B cell (primary cell): ENCODE measurements around the gene DOC2B. TPM values are rescaled to one million over a fixed set of nuclear protein-coding genes. Genes with fewer than 3 reads are reported as not detected.

Source experiments
- ATAC-seq: fragments of 200-7000 bp; cut with Tn5 transposase; one replicate; pipeline ENCODE4 v1.10.0; 2021; ENCODE audit warnings: low read depth, mild to moderate bottlenecking, moderate number of reproducible peaks, moderate library complexity
- CTCF ChIA-PET: fragments of 350-600 bp; sonication (Branson Sonifier 250); formaldehyde crosslinking; loops from one replicate; lab custom pipeline; 2021; ENCODE audit warnings: antibody characterized with exemption, inconsistent platforms; lab: Charles Lee
- POLR2A ChIA-PET: fragments of 350-600 bp; sonication (Branson Sonifier 250); formaldehyde crosslinking; loops from one replicate; lab custom pipeline; 2021; ENCODE audit warnings: antibody characterized with exemption; lab: Charles Lee
- DNase-seq: peaks from one replicate; pipeline ENCODE4 v3.0.0; 2013
- H2AFZ ChIP-seq: 2 replicates; pipeline ENCODE4 v1.6.1; 2012; ENCODE audit warnings: mild to moderate bottlenecking, low read depth, low read length; ENCODE audit not compliant: insufficient read depth, poor library complexity, severe bottlenecking
- H3K27ac ChIP-seq, 2 donors: 1 replicate in 1 of 2; 2 replicates in 1 of 2; pipeline ENCODE4 v1.5.1; 2012 to 2013; ENCODE audit warnings: low read length in 2 of 2, mild to moderate bottlenecking in 2 of 2, moderate library complexity in 1 of 2
- H3K27me3 ChIP-seq, 4 experiments: fragments of 200-600 bp in 1 of 4; sonication (generic) in 1 of 4; replicated peaks in 1 of 4; 1 replicate in 2 of 4; 2 replicates in 2 of 4; pipeline versions ENCODE4 v1.6.1 to v1.7.0; 2013 to 2016; ENCODE audit warnings: low read length in 3 of 4, mild to moderate bottlenecking in 2 of 4, mixed read lengths in 1 of 4, moderate library complexity in 1 of 4; ENCODE audit not compliant: insufficient read depth in 4 of 4, control insufficient read depth in 3 of 4; ENCODE audit errors: control extremely low read depth in 1 of 4
- H3K36me3 ChIP-seq, 2 experiments: replicated peaks in 1 of 2; 1 replicate in 1 of 2; 2 replicates in 1 of 2; pipeline versions ENCODE4 v1.6.1 to v1.7.1; 2013; ENCODE audit warnings: low read length in 1 of 2; ENCODE audit not compliant: insufficient read depth in 2 of 2, control insufficient read depth in 1 of 2; ENCODE audit errors: control extremely low read depth in 1 of 2, extremely low read depth in 1 of 2
- H3K4me1 ChIP-seq, 2 donors: fragments of 200-600 bp in 1 of 2; sonication (generic) in 1 of 2; 1 replicate in 1 of 2; 2 replicates in 1 of 2; pipeline versions ENCODE4 v1.5.1 to v1.6.1; 2013 to 2017; ENCODE audit warnings: low read length in 2 of 2; ENCODE audit not compliant: control insufficient read depth in 2 of 2, insufficient read depth in 2 of 2
- H3K4me2 ChIP-seq: replicated peaks from 2 replicates; pipeline ENCODE3; 2012; ENCODE audit warnings: mild to moderate bottlenecking, low read depth, low read length; ENCODE audit not compliant: poor library complexity, severe bottlenecking
- H3K4me3 ChIP-seq, 5 experiments: fragments of 200-600 bp in 1 of 5; sonication (generic) in 1 of 5; 1 replicate in 3 of 5; 2 replicates in 2 of 5; pipeline versions ENCODE4 v1.5.1 to v1.7.0; 2011 to 2016; ENCODE audit warnings: low read length in 4 of 5, mild to moderate bottlenecking in 4 of 5, low read depth in 2 of 5, control low read depth in 1 of 5, moderate library complexity in 1 of 5; ENCODE audit not compliant: insufficient read depth in 1 of 5; ENCODE audit errors: control extremely low read depth in 1 of 5, extremely low read depth in 1 of 5
- H3K79me2 ChIP-seq: fragments of 200-600 bp; sonication (generic); one replicate; pipeline ENCODE4 v1.6.0; 2016; ENCODE audit warnings: low read length; ENCODE audit not compliant: control insufficient read depth, insufficient read depth
- H3K9ac ChIP-seq: fragments of 200-600 bp; sonication (generic); 2 replicates; pipeline ENCODE4 v1.6.1; 2017; ENCODE audit warnings: mild to moderate bottlenecking, low read length, moderate library complexity
- H3K9me3 ChIP-seq, 3 donors: one replicate each; pipeline versions ENCODE4 v1.6.1 to v1.7.1; 2013; ENCODE audit warnings: low read length in 2 of 3; ENCODE audit not compliant: control insufficient read depth in 2 of 3, insufficient read depth in 1 of 3; ENCODE audit errors: control extremely low read depth in 1 of 3
- H4K20me1 ChIP-seq: 2 replicates; pipeline ENCODE4 v1.6.0; 2012; ENCODE audit warnings: mild to moderate bottlenecking, low read length; ENCODE audit not compliant: insufficient read depth, control insufficient read depth, poor library complexity, severe bottlenecking
- H3K27ac Mint-ChIP-seq: one replicate; pipeline ENCODE4 v1.8.0; 2021; ENCODE audit warnings: mixed read lengths
- H3K27me3 Mint-ChIP-seq: one replicate; pipeline ENCODE4 v1.8.0; 2021; ENCODE audit warnings: mixed read lengths
- H3K4me1 Mint-ChIP-seq: one replicate; pipeline ENCODE4 v1.8.0; 2021; ENCODE audit warnings: mixed read lengths
- H3K4me3 Mint-ChIP-seq: one replicate; pipeline ENCODE4 v1.8.0; 2021; ENCODE audit warnings: mixed read lengths
- H3K9me3 Mint-ChIP-seq: one replicate; pipeline ENCODE4 v1.8.0; 2022; ENCODE audit warnings: mixed read lengths; ENCODE audit not compliant: insufficient read depth
- EZH2 ChIP-seq: IDR thresholded peaks from 2 replicates; pipeline ENCODE4 v1.6.1; 2012; ENCODE audit warnings: borderline replicate concordance, low read depth, mild to moderate bottlenecking, moderate library complexity, low read length; ENCODE audit not compliant: insufficient read depth, poor library complexity, severe bottlenecking
- WGBS: methylation state at CpG from one replicate; pipeline ENCODE4 v1.1.5; 2013; ENCODE audit warnings: missing lambda C conversion rate; ENCODE audit not compliant: insufficient coverage; 5-methylcytosine and 5-hydroxymethylcytosine counted together
- intact Hi-C: fragments of 100-400 bp; cut with micrococcal nuclease; formaldehyde crosslinking; loops from one replicate; pipeline ENCODE4 v1.10.0; 2022
- polyA plus RNA-seq: library from polyadenylated mRNA; depleted of rRNA; stranded (reverse); fragments of >200 nt; gene quantifications from 2 replicates; pipeline ENCODE4 v1.2.3, GENCODE V29; 2012
- total RNA-seq, 2 donors: library from RNA; stranded (reverse); fragments of 120-200 nt in 1 of 2; gene quantifications; 1 replicate in 1 of 2; 2 replicates in 1 of 2; pipeline versions ENCODE4 v1.2.3 to v1.2.4, GENCODE V29; 2013 to 2022
- TF ChIP-seq, protein P1 (sequence below): fragments of 200-600 bp; IDR thresholded peaks from one replicate; pipeline ENCODE4 v1.8.0; 2022; ENCODE audit warnings: antibody characterized with exemption, mild to moderate bottlenecking

The DOC2B gene
- total and polyA plus RNA-seq, 2 donors (not counting 1 experiment from before 2014, with no cell fraction given), result not detected

DNA sequence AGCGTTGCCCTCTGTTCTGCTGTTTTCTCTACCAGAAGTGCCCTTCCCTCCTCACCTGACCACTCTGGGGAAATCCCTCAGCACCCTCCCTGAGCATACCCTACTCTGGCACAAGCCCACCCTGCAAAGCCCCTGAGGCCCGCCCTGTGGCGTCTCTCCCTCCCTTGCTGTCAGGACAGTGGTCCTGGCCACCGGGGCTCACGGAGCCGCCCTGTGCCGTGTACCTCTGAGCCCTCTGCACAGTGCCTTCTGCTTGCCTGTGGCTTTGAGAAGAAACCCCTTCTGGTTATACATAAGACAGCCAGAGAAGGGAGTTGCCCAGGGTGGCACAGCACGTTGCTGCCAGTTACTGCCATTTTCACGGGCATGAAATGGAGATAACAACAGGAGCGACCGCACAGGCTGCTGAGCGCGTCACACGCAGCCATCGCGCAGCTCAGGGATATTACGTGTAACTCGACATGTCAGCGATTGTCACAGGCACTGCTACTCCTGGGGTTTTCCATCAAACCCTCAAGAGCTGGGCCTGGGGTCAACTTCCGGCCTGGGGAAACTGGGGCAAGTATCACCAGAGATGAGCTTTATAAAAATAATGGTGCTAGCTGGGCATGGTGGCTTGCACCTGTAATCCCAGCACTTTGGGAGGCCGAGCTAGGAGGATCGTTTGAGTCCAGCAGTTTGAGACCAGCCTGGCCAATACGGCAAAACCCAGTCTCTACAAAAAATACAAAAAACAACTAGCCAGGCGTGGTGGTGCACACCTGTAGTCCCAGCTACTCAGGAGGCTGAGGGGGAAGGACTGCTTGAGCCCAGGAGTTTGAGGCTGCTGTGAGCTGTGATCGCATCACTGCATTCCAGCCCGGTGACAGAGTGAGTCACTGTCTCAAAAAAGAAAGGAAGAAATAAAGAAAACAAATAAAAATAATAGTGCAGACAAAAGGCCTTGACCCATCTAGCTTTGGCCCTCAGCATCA lies 29.3 kb downstream of the DOC2B start:
- Histone ChIP-seq H3K27me3 (no peaks in the 10 kb centered on the region), H3K27ac (no peak overlapping the region), H3K79me2 (no peaks in the 10 kb centered on the region), H3K4me3 (no peak overlapping the region), H3K4me2 (no peak overlapping the region), H2AFZ (no peak overlapping the region), H3K9ac (no peak overlapping the region), H3K4me1 (no peaks in the 10 kb centered on the region), H4K20me1 (no peaks in the 10 kb centered on the region), H3K36me3 (no peaks in the 10 kb centered on the region), H3K9me3 (no peaks in the 10 kb centered on the region)
- TF ChIP-seq, protein P1, sequence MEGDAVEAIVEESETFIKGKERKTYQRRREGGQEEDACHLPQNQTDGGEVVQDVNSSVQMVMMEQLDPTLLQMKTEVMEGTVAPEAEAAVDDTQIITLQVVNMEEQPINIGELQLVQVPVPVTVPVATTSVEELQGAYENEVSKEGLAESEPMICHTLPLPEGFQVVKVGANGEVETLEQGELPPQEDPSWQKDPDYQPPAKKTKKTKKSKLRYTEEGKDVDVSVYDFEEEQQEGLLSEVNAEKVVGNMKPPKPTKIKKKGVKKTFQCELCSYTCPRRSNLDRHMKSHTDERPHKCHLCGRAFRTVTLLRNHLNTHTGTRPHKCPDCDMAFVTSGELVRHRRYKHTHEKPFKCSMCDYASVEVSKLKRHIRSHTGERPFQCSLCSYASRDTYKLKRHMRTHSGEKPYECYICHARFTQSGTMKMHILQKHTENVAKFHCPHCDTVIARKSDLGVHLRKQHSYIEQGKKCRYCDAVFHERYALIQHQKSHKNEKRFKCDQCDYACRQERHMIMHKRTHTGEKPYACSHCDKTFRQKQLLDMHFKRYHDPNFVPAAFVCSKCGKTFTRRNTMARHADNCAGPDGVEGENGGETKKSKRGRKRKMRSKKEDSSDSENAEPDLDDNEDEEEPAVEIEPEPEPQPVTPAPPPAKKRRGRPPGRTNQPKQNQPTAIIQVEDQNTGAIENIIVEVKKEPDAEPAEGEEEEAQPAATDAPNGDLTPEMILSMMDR, result no peak
- TF ChIP-seq EZH2, result no peak
- ChIA-PET CTCF (no interaction called here), POLR2A (no interaction called here)
- DNase-seq, result no peak
- no peaks in the 10 kb centered on the region for H3K4me1 Mint-ChIP-seq
- no peaks in the 10 kb centered on the region for H3K9me3 Mint-ChIP-seq
- peaks cover 7% of the 10 kb centered on the region for H3K27me3 Mint-ChIP-seq
- intact Hi-C loops, result no loop called here
- no peak overlapping the region for H3K4me3 Mint-ChIP-seq
- H3K27ac Mint-ChIP-seq, result no peak overlapping the region
- no peak for ATAC-seq
- 81% methylated on average over 20 of the region's 26 CpGs for WGBS

GRCh38 chr17:151004-151403 lies 30.4 kb downstream of the DOC2B start:
- H3K9ac ChIP-seq, result no peak overlapping the region
- WGBS, result no CpG with 5 or more reads among the region's 2 CpGs
- no peaks in the 10 kb centered on the region for H3K27me3 ChIP-seq
- intact Hi-C loops, result no loop called here
- ATAC-seq (no peak), DNase-seq (no peak)
- no peak overlapping the region for H3K27ac Mint-ChIP-seq
- H3K4me2 ChIP-seq, result no peak overlapping the region
- no peaks in the 10 kb centered on the region for H3K9me3 ChIP-seq
- H4K20me1 ChIP-seq, result no peaks in the 10 kb centered on the region
- peaks cover 7% of the 10 kb centered on the region for H3K27me3 Mint-ChIP-seq
- no peaks in the 10 kb centered on the region for H3K4me1 Mint-ChIP-seq
- TF ChIP-seq, protein P1, result no peak
- TF ChIP-seq EZH2, result no peak
- no peak overlapping the region for H3K27ac ChIP-seq
- H3K79me2 ChIP-seq, result no peaks in the 10 kb centered on the region
- H3K9me3 Mint-ChIP-seq, result no peaks in the 10 kb centered on the region
- H3K4me3 Mint-ChIP-seq, result no peak overlapping the region
- H3K4me1 ChIP-seq, result no peaks in the 10 kb centered on the region
- CTCF ChIA-PET, result no interaction called here
- no peak overlapping the region for H3K4me3 ChIP-seq
- POLR2A ChIA-PET, result no interaction called here
- no peak overlapping the region for H2AFZ ChIP-seq
- H3K36me3 ChIP-seq, result no peaks in the 10 kb centered on the region
